Measurements from ENCODE around the gene RNF7.
"Not testable (repeated sequence)": the region's sequence is repeated elsewhere in the genome, so short reads cannot be mapped to it uniquely, and the experiment has no call there.

The RNF7 gene

GRCh38 chr3:141783632-141784031 lies 45.5 kb downstream of the RNF7 start:
- DNase-seq, result no peak

- no peak for DNase-seq
These were observed 46.0 kb downstream of the RNF7 start for GRCh38 chr3:141784096-141784495.

GRCh38 chr3:141784531-141784930 lies 46.4 kb downstream of the RNF7 start:
- DNase-seq, result no peak

GRCh38 chr3:141788149-141788548 lies 50.1 kb downstream of the RNF7 start:
- no peak for DNase-seq

- not testable (repeated sequence) for DNase-seq
These were observed 50.7 kb downstream of the RNF7 start for GRCh38 chr3:141788750-141789149.

GRCh38 chr3:141789281-141789680 lies 51.2 kb downstream of the RNF7 start:
- DNase-seq, result peak; percentile 37

- DNase-seq, result peak; percentile 82
These were observed 52.1 kb downstream of the RNF7 start for GRCh38 chr3:141790171-141790570.

GRCh38 chr3:141792495-141792894 lies 54.4 kb downstream of the RNF7 start:
- no peak for DNase-seq

GRCh38 chr3:141793476-141794260 lies 55.6 kb downstream of the RNF7 start:
- DNase-seq, result no peak

GRCh38 chr3:141795276-141795675 lies 57.2 kb downstream of the RNF7 start:
- DNase-seq, result peak; percentile 58

- DNase-seq, result no peak
These were observed 57.6 kb downstream of the RNF7 start for GRCh38 chr3:141795741-141796080.

- peak; percentile 89 for DNase-seq
These were observed 58.2 kb downstream of the RNF7 start for GRCh38 chr3:141796081-141796888.
